AG04450 (cell line): Measurements from ENCODE around the gene SYCE3. TPM values are rescaled to one million over a fixed set of nuclear protein-coding genes. Genes with fewer than 3 reads are reported as not detected.

Experiments
- CTCF ChIA-PET: fragments of 300-600, 350-600 bp; formaldehyde crosslinking; extraction: SDS; loops from one replicate; lab custom pipeline; 2022; ENCODE audit warnings: antibody characterized with exemption, inconsistent platforms; lab: Charles Lee
- POLR2A ChIA-PET: fragments of 350-600 bp; formaldehyde crosslinking; extraction: SDS; loops from one replicate; lab custom pipeline; 2021; ENCODE audit warnings: antibody characterized with exemption, inconsistent platforms; lab: Yijun Ruan, JAX
- DNase-seq: peaks from one replicate; pipeline ENCODE4 v3.0.0-alpha.2; 2011; ENCODE audit warnings: low read depth, low spot score
- H3K27ac ChIP-seq: one replicate; pipeline ENCODE4 v1.5.1; 2012; ENCODE audit warnings: low read depth, low read length, control low read depth
- H3K27me3 ChIP-seq: one replicate; pipeline ENCODE4 v1.6.0; 2012; ENCODE audit warnings: low read length; ENCODE audit not compliant: control insufficient read depth, insufficient read depth
- H3K4me3 ChIP-seq: 2 replicates; pipeline ENCODE4 v1.5.1; 2011; ENCODE audit warnings: mild to moderate bottlenecking, low read depth, low read length, control low read depth
- H3K9me3 ChIP-seq: 2 replicates; pipeline ENCODE4 v1.5.1; 2012; ENCODE audit warnings: low read length; ENCODE audit not compliant: control insufficient read depth, insufficient read depth
- CTCF ChIP-seq: IDR thresholded peaks from 2 replicates; pipeline ENCODE4 v1.5.1; 2011; ENCODE audit warnings: low read depth, low read length, control low read depth, inconsistent platforms
- polyA plus RNA-seq: library from polyadenylated mRNA; depleted of rRNA; stranded (reverse); fragments of >200 nt; gene quantifications from 2 replicates; pipeline ENCODE4 v1.2.3, GENCODE V29; 2011

Gene SYCE3
- polyA plus RNA-seq, 1 experiment: not detected

- POLR2A ChIA-PET: no interaction called here
- Histone ChIP-seq H3K27me3 (peaks cover 18% of the 10 kb centered on the region), H3K9me3 (no peaks in the 10 kb centered on the region), H3K4me3 (no peak overlapping the region), H3K27ac (no peak overlapping the region)
- no peak for DNase-seq
- no peak for TF ChIP-seq CTCF
- CTCF ChIA-PET: interaction anchor here (0.9 to 3.3 kb wide), 2 partner anchors 11 to 47 kb away, joined by 4 to 27 read pairs; partner anchors contain the start of gene SYCE3
These were observed 11.7 kb upstream of the SYCE3 start for GRCh38 chr22:50574383-50574755.

DNA sequence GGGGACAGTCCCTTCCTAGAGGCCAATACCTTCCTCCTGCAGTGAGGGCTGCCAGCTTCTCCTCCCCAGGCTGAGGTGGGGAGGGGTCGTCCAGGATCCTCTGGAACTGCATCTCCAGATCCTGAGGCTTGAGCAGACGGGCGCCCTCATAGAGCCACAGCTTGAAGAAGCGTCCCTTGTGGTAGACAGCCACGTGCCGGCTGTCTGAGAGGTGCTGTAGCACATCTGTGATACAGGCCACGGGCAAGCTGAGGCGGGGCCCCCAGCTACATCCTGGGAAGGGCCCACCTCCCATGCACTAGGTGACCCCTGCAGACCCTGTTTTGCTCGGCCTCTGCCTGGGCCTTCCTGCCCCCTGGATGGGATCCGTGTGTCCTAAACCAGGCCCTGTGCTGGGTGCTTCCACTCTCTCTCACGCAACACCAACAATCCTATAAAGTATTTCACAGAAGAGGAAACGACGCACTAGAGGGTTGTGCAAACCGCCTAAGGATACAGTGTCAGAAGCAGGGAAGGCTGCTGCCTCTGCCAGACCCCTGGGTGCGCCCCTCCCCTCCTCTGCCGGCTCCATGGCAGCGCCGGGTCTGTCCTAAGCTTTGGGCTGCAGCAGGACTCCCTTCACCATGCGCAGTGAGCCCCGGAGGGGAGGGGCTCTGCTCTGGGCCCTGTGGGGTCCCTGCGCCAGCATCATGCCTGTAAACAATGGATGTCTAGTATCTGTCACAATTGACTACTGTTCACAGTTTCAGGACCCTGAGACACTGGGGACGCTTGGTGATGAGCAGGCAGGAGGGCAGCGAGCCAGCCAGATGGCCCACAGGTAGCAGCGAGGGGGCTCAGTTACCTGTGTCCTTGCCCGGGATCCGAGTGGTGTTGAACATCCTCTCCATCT is 11.0 kb upstream of the SYCE3 start:
- no peak for DNase-seq
- Histone ChIP-seq H3K4me3 (no peak overlapping the region), H3K9me3 (no peaks in the 10 kb centered on the region), H3K27ac (no peak overlapping the region), H3K27me3 (peaks cover 18% of the 10 kb centered on the region)
- ChIA-PET CTCF (no interaction called here), POLR2A (no interaction called here)
- no peak for TF ChIP-seq CTCF

DNA sequence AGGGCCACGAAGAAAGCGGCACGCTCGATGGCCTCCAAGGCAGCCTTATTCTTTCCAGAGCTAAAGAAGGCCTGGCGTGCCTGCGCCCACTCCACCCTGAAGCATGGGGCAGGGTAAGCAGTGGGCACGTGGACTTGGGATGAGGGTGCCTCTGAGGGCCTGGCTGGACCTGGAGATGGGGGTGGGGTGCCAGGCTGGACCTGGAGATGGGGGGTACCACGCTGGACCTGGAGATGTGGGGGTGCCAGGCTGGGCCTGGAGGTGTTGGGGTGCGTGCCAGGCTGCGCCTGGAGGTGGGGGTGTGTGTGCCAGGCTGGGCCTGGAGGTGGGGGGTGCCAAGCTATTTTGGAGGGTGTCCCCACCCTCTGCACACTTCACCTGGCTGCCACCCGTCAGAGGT is 10.2 kb upstream of the SYCE3 start:
- H3K27me3 ChIP-seq: peaks cover 18% of the 10 kb centered on the region
- H3K4me3 ChIP-seq: no peak overlapping the region
- ChIA-PET POLR2A (no interaction called here), CTCF (interaction anchor here (1.6 kb wide), 1 partner anchor 10 kb away, joined by 12 read pairs; the partner anchor contains the start of gene SYCE3)
- H3K27ac ChIP-seq: no peak overlapping the region
- no peak for DNase-seq
- TF ChIP-seq CTCF: no peak
- no peaks in the 10 kb centered on the region for H3K9me3 ChIP-seq

- Histone ChIP-seq H3K9me3 (no peaks in the 10 kb centered on the region), H3K4me3 (no peak overlapping the region), H3K27me3 (peaks cover 14% of the 10 kb centered on the region), H3K27ac (no peak overlapping the region)
- CTCF ChIA-PET: interaction anchor here (1.6 kb wide), 1 partner anchor 9 kb away, joined by 12 read pairs; the partner anchor contains the start of gene SYCE3
- POLR2A ChIA-PET: no interaction called here
- no peak for DNase-seq
- TF ChIP-seq CTCF: no peak
These were observed 8.8 kb upstream of the SYCE3 start for GRCh38 chr22:50571264-50572175.
